Neural cell (in vitro differentiated cells): Measurements from ENCODE around the gene HOXB7.

Experiments
- EP300 ChIP-seq: fragments of 450-650 bp; conservative IDR thresholded peaks from 2 replicates; pipeline ENCODE4 v1.6.1; 2014; ENCODE audit warnings: antibody characterized with exemption, mild to moderate bottlenecking, moderate library complexity; ENCODE audit not compliant: poor library complexity, severe bottlenecking
- MXI1 ChIP-seq: fragments of 450-650 bp; conservative IDR thresholded peaks from 2 replicates; pipeline ENCODE4 v1.6.1; 2014; ENCODE audit warnings: antibody characterized with exemption, mild to moderate bottlenecking; ENCODE audit not compliant: poor library complexity, severe bottlenecking
- POLR2AphosphoS5 ChIP-seq: IDR thresholded peaks from 2 replicates; pipeline ENCODE4 v1.6.1; 2012
- REST ChIP-seq: IDR thresholded peaks from 2 replicates; pipeline ENCODE4 v1.6.1; 2012; ENCODE audit warnings: borderline replicate concordance
- TAF1 ChIP-seq: IDR thresholded peaks from 2 replicates; pipeline ENCODE4 v1.6.1; 2012; ENCODE audit warnings: low read depth
- TF ChIP-seq, protein P1 (sequence below): fragments of 450-650 bp; IDR thresholded peaks from 2 replicates; pipeline ENCODE4 v1.5.1; 2014; ENCODE audit warnings: antibody characterized with exemption, mild to moderate bottlenecking, moderate library complexity; ENCODE audit not compliant: poor library complexity, severe bottlenecking

DNA sequence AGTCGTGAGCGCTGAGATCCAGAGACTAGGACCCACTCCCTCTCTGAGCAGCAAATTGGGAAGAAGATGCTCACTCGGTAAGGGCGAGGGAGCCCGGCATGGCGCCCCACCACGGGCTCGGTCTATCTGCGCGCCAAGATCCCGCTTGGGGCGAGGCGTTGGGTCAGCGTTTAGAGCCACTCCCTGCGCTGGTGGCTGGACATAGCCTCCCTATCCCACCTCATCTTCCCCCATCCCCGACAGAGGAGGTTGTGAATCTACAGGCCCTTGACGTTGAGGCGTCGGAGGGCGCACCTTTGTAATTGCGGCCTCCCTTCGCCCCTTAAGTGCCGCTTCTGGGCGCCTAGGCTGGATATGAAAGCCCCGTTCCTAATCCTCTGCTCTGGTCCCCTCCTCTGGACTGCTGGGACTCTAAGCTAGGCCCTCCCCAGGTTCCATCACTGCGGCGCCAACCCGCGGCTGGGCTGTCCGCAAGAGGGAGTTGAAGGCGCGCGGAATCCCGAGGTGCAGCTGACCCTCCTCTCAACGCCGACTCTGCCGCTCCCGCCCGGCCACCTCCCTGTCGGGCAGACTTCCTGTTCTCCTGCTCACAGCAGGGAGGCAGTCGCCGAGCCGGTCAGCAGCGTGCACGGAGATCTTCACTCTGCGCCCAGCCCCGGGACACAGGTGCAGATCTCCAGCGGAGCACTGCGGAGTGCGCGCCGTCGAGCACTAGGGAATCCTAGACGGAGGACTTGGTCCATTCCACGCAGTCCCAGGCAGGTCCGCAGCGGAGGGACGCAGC lies 31.4 kb upstream of the HOXB7 start:
- TF ChIP-seq REST (no peak), EP300 (no peak), POLR2AphosphoS5 (no peak), MXI1 (no peak), TAF1 (no peak)
- TF ChIP-seq, protein P1, sequence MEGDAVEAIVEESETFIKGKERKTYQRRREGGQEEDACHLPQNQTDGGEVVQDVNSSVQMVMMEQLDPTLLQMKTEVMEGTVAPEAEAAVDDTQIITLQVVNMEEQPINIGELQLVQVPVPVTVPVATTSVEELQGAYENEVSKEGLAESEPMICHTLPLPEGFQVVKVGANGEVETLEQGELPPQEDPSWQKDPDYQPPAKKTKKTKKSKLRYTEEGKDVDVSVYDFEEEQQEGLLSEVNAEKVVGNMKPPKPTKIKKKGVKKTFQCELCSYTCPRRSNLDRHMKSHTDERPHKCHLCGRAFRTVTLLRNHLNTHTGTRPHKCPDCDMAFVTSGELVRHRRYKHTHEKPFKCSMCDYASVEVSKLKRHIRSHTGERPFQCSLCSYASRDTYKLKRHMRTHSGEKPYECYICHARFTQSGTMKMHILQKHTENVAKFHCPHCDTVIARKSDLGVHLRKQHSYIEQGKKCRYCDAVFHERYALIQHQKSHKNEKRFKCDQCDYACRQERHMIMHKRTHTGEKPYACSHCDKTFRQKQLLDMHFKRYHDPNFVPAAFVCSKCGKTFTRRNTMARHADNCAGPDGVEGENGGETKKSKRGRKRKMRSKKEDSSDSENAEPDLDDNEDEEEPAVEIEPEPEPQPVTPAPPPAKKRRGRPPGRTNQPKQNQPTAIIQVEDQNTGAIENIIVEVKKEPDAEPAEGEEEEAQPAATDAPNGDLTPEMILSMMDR = no peak
